ENCODE measurements around the gene RELN. TPM values are rescaled to one million over a fixed set of nuclear protein-coding genes. Genes with fewer than 3 reads are reported as not detected.

RELN gene
- total and polyA plus RNA-seq, 9 of the 15 experiments (the other 6 are each of a cell fraction or from before 2014, with no cell fraction given), result 12.9 to 43.2 (median 18.1) TPM

DNA sequence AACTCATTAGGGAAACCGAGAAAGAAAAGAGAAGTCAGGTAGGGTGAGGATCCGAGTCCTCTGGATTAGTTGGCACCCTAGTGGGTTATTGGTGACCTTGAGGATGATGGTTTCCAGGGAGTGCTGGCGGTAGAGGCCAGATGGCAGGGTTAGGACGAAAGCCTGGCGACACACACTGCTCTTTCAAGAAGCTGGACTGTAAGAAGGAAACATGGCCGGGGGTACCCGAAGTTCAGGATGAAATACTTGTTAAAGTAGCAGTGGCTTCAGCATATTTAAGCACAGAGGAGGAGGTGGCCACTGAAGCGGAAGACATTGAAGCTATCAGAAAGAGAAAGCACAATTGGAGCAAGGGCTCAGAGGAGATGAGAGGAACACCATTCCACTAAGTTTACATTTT is 224.6 kb downstream of the RELN start (continued):
- TF ChIP-seq SAP30 (IDR thresholded peaks at IDR 0.05; ENCODE audit: borderline replicate concordance, insufficient read depth, low read depth, low read length, poor library complexity, severe bottlenecking) (no peak), NUFIP1 (IDR thresholded peaks at IDR 0.05; ENCODE audit: partially characterized antibody) (no peak), SRSF3 (IDR thresholded peaks at IDR 0.05; ENCODE audit: insufficient read depth, low read length) (no peak), PBX2 (CRISPR knock-in tag; IDR thresholded peaks at IDR 0.05; ENCODE audit: low read depth) (no peak), PBX2 (tag; conservative IDR thresholded peaks at IDR 0.05; ENCODE audit: low read depth) (no peak), PTBP1 (IDR thresholded peaks at IDR 0.05; ENCODE audit: low read depth, low read length) (no peak)
- TF ChIP-seq, protein P1, sequence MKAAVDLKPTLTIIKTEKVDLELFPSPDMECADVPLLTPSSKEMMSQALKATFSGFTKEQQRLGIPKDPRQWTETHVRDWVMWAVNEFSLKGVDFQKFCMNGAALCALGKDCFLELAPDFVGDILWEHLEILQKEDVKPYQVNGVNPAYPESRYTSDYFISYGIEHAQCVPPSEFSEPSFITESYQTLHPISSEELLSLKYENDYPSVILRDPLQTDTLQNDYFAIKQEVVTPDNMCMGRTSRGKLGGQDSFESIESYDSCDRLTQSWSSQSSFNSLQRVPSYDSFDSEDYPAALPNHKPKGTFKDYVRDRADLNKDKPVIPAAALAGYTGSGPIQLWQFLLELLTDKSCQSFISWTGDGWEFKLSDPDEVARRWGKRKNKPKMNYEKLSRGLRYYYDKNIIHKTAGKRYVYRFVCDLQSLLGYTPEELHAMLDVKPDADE (conservative IDR thresholded peaks at IDR 0.05; ENCODE audit: control insufficient read depth, low read depth, low read length), result no peak
